Caki2 (cell line): ENCODE data around the gene KIFC3. TPM values are rescaled to one million over a fixed set of nuclear protein-coding genes. Genes with fewer than 3 reads are reported as not detected.
A peak's percentile ranks its signal among the peaks of the same experiment; 100 is the strongest.
"Not testable (repeated sequence)": the region's sequence is repeated elsewhere in the genome, so short reads cannot be mapped to it uniquely, and the experiment has no call there.

Experiments
- DNase-seq: peaks from one replicate; pipeline ENCODE4 v3.0.0-alpha.2; 2015; ENCODE audit warnings: low read depth
- in situ Hi-C: cut with HindIII; loops from 2 replicates; pipeline ENCODE4 v1.10.0; 2016; ENCODE audit warnings: low sequenced_read_pairs, low pct_unique_long_range_greater_than_20kb, mixed read lengths
- total RNA-seq: library from RNA; depleted of rRNA; stranded (reverse); fragments of >200 nt; shearing (Covaris generic); gene quantifications from 2 replicates; pipeline ENCODE4 v1.2.3, GENCODE V29; 2014; ENCODE audit warnings: low replicate concordance; rRNA removed

KIFC3 gene
- total RNA-seq, 1 experiment from 2014 or later: 89.2 TPM

DNA sequence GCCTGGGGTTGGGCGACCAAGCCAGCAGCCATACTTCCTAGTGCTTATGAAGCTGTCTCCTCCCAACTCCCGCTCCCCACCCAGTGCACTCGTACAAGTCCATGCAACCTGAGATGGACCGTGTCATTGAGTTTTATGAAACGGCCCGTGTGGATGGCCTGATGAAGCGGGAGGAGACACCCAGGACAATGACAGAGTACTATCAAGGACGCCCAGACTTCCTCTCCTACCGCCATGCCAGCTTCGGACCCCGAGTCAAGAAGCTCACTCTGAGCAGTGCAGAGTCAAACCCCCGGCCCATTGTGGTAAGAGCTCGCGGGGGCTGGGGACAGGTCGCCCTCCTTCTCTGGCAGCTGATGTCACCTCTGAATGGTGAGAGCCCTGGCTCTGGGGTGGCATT is 77.8 kb downstream of the KIFC3 start:
- no peak for DNase-seq
- in situ Hi-C loops: no loop called here

DNA sequence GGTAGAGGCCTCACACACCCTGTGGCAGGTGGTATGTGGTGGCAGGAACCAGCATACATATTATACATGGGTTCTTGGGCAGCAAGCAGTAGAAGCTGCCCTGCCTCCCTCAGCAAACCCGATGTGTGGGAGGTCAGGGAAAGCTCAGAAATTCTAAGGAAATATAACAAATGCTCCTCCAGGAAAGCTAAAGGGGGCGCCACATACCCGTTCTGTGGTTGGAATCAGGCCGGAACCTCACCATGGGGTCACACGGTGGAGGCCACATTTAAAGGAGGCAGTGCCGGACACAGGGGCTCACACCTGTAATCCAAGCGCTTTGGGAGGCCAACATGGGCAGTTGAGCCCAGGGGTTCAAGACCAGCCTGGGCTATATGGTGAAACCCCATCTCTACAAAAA is 79.1 kb downstream of the KIFC3 start:
- no peak for DNase-seq
- in situ Hi-C loops: no loop called here

DNA sequence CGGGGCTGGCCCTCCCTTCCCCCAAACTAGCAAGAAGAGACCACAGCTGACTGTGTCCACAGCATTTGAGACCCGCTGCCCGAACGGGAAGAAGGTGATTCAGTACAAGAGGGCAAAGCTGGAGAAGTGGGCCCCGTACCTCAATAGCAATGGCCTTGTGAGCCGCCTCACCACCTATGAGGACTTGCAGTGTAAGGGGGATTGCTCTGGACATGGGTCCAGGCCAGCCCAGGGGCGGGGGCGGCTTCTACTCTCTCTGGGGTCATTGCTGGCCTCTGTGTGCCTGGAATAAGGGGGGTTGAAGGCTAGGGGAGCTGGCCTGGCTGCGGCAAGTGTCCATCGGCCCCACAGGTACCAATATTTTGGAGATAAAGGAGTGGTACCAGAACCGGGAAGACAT is 79.6 kb downstream of the KIFC3 start:
- no peak for DNase-seq
- in situ Hi-C loops: no loop called here

DNA sequence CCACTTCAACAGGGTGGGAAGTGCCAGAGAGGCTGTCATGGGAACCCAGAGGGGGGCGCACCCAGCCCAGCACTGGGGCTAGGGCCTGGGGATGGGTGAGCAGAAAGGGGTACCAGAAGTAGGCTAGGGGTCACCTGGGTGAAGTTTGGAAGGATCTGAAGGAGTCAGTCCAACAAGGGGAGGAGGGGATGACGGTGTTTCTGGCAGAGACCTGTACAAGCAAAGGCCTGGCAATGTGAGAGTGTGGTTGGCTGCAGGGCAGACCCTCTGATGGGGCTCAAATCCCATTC is 80.1 kb downstream of the KIFC3 start:
- in situ Hi-C loops: no loop called here
- no peak for DNase-seq

DNA sequence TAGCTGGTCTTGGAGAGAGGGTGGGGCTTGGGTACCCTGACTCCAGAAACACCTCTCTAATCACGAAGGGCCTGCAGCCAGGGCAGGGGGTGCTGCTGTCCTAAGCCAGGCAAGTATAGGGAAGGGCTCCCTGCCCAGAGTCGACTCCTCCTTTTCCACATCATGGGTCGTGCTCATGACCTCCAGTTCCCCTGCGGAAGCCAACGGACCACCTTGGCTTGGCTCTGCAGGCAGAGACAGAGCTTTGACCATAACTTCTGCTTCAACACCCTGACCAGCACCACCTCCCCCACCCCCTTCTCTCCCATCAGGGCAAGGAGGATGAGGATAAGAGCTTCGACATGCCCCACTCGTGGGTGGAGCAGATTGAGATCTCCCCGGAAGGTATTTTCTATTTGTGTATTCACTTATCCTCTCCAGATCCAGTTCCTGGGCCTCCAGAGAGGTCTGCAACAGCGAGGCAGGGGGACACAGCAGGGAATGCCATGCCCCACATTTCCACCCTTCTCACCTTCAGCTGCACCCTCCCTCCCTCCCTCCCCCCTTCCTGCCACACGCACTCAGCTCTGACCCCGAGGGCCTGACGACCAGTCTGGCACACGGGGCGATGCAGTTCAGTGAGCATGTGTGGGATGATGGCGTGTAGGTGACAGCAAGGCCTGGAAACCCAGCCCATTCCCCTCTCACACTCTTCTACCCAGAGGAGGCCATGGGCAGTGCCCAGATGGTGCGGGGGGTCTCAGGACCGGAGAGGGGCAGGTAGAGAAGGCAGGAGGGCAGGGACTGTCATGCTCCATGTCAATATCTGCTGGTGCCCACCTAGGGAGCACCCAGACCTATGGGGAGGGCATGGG is 80.7 kb downstream of the KIFC3 start:
- in situ Hi-C loops: no loop called here
- DNase-seq: no peak

DNA sequence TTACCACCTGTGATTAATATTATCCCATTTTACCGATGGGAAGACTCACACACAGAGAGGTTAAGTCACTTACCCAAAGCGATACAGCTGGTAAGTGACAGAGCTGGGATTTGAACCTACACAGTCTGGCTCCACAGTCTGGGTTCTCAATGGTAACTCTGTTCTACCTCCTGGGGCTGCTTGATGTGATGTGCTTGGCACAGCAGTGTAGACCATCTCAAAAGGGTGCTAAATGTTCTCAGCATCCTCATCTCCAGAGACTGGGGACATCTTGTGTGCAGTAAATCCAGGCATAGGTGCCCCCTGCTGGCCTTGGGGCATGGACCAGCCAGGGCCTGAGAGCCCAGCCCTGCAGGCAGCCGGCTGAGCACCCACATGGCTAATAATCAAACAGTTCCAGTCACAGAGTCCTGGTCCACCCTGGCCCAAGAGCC is 82.1 kb downstream of the KIFC3 start:
- DNase-seq: peak; percentile 28
- in situ Hi-C loops: no loop called here

DNA sequence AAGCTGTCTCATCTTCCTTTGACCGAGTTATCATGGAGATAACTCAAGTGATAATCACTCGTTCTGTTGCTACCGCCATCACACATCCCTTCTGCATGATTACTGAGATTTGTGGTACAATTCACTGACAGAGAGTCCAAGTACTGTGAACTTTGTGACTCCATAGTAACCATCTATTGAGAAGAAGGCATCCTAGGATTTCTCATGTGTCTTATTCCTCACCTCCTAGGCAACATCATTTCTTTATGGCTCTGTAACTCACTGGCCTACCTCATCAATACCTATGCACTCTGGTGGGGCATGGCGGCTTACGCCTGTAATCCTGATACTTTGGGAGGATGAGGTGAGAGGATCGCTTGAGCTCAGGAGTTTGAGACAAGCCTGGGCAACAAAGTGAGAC is 88.2 kb downstream of the KIFC3 start:
- DNase-seq: no peak
- in situ Hi-C loops: no loop called here

DNA sequence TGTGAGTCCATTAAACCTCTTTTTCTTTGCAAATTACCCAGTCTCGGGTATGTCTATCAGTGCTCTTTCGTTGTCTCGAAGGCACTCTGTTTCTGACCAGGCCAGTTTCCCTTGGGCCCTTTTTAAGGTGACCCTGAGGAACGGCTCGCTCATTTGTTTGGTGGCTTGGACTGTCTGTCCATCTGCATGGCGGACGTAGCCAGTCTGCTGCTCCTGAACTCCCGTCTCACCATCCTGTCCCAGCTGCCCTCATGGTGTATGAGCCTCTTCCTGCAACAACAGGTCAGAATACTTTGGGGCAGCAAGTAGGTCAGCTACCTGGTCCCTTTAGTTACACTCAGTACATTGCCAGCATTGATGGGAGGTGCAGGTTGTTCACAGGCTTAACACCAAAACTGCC is 88.7 kb downstream of the KIFC3 start:
- in situ Hi-C loops: no loop called here
- DNase-seq: no peak

DNA sequence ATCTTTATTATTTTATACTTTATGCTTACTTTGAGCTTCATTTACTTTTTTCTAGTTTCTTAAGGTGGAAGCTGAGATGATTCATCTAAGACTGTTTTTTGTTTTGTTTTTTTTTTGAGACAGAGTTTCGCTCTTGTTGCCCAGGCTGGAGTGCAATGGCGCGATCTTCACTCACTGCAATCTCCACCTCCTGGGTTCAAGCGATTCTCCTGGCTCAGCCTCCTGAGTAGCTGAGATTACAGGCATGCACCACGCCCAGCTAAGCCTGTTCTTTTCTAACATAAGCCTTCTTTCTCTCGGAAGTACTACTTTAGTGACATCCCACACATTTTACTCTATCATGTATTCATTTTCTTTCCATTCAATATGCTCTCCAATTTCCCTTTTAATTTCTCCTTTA is 89.7 kb downstream of the KIFC3 start:
- DNase-seq, in situ Hi-C loops: not testable (repeated sequence)

DNA sequence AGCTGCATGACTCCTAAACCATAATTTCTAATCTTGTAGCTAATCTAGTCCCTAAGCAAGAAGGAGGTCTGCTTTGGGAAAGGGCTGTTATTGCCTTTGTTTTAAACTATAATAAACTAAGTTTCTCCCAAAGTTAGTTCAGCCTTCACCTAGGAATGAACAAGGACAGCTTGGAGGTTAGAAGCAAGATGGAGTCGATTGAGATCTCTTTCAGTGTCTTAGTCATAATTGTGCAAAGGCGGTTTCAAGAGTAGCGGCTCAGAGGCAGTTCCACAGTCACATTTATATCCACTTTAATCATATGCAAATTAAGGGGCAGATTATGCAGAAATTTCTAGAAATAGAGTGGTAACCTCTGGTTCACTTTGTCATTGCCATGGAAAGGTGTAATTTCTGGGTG is 90.3 kb downstream of the KIFC3 start:
- in situ Hi-C loops: no loop called here
- no peak for DNase-seq

DNA sequence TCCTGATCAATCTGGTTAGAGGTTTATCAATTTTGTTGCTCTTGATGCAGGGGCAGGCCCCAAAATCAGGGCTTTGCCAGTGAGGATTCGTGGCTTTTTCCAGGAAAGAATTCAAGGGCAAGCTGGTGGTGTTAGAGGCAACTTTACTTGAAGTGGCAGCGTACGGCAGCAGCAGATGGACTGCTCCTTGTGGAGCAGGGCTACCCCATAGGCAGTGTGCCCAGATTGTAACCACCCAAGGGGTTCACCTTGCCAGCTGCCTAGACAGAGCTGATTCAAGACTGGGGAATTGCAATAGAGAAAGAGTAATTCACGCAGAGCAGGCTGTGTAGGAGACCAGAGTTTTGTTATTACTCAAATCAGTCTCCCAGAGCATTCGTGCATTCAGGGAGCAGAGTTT is 90.9 kb downstream of the KIFC3 start:
- in situ Hi-C loops: no loop called here
- DNase-seq: no peak

DNA sequence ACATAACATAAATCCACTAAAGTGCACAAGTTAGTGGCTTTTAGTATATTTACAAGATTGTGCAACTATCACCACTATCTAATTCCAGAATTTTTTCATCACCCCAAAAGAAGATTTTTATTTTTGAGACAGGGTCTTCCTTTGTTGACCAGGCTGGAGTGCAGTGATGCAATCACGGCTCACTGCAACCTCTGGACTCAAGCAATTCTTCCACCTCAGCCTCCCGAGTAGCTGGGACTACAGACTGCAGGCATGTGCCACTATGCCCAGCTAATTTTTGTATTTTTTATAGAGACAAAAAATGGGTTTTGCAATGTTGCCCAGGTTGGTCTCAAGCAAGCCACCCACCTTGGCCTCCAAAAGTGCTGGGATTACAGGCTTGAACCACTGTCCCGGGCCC is 92.6 kb downstream of the KIFC3 start:
- in situ Hi-C loops: no loop called here

More for the DNA sequence above, 92.6 kb downstream of the KIFC3 start:
- DNase-seq: no peak

Other genes starting within 250 kb of the KIFC3 start
- gene ADGRG1, start 173.9 kb downstream of the KIFC3 start, total RNA-seq: 32.2 and 37.7 TPM in 2 replicates
- not detected in 2 replicates for gene ADGRG3, start 134.2 kb downstream of the KIFC3 start, total RNA-seq
- 0.35 TPM in 1 of 2 replicates, not detected in the other for gene DRC7, start 107.7 kb downstream of the KIFC3 start, total RNA-seq
- gene KATNB1, start 66.7 kb downstream of the KIFC3 start, total RNA-seq: 22.8 and 42.3 TPM in 2 replicates
- 0.20 TPM in 1 of 2 replicates, not detected in the other for gene CNGB1, start 168.6 kb upstream of the KIFC3 start, total RNA-seq
- 1.7 and 6.3 TPM in 2 replicates for gene ZNF319, start 198.2 kb upstream of the KIFC3 start, total RNA-seq
- 11.9 and 21.3 TPM in 2 replicates for gene USB1, start 198.9 kb upstream of the KIFC3 start, total RNA-seq
- 11.7 and 12.3 TPM in 2 replicates for gene MMP15, start 223.3 kb upstream of the KIFC3 start, total RNA-seq